HepG2 (cell line): ENCODE data around the gene SUMO1. TPM values are rescaled to one million over a fixed set of nuclear protein-coding genes. Genes with fewer than 3 reads are reported as not detected.

Source experiments
- ETV5 ChIP-seq: IDR thresholded peaks from 2 replicates; pipeline ENCODE4 v1.6.1; 2018; ENCODE audit warnings: missing biosample characterization, missing genetic modification reagents, inconsistent platforms, borderline replicate concordance
- FOXP1 ChIP-seq, 2 experiments: fragments of 450-650 bp in 1 of 2; IDR thresholded peaks; 2 replicates each; pipeline ENCODE4 v1.6.1; 2017 to 2018; ENCODE audit warnings: antibody characterized with exemption in 1 of 2
- HNRNPUL1 ChIP-seq: fragments of 200-400 bp; formaldehyde crosslinking; IDR thresholded peaks from 2 replicates; pipeline ENCODE4 v1.6.1; 2017; ENCODE audit warnings: low read depth, mild to moderate bottlenecking, low read length, moderate library complexity
- PCBP1 ChIP-seq: fragments of 200-400 bp; formaldehyde crosslinking; IDR thresholded peaks from 2 replicates; pipeline ENCODE4 v1.6.1; 2017; ENCODE audit warnings: mild to moderate bottlenecking, low read depth, low read length, borderline replicate concordance
- POLR2AphosphoS5 ChIP-seq: IDR thresholded peaks from 2 replicates; pipeline ENCODE4 v1.6.1; 2012; ENCODE audit warnings: low read depth, low read length
- RBFOX2 ChIP-seq: fragments of 200-400 bp; formaldehyde crosslinking; IDR thresholded peaks from 2 replicates; pipeline ENCODE4 v1.6.1; 2017; ENCODE audit warnings: low read depth, mild to moderate bottlenecking, low read length
- SALL2 ChIP-seq: sonication (generic); formaldehyde crosslinking; IDR thresholded peaks from 2 replicates; pipeline ENCODE4 v1.8.1; 2023; ENCODE audit warnings: mild to moderate bottlenecking, missing genetic modification reagents, inconsistent platforms
- TCF7 ChIP-seq: sonication (generic); IDR thresholded peaks from 2 replicates; pipeline ENCODE4 v1.6.1; 2016; ENCODE audit warnings: antibody characterized with exemption, low read depth
- ZFP36L2 ChIP-seq: sonication (generic); formaldehyde crosslinking; IDR thresholded peaks from 2 replicates; pipeline ENCODE4 v1.4.0; 2020; ENCODE audit warnings: missing genetic modification reagents
- ZNF224 ChIP-seq: sonication (generic); formaldehyde crosslinking; IDR thresholded peaks from 2 replicates; pipeline ENCODE4 v1.5.0; 2020; ENCODE audit warnings: mild to moderate bottlenecking, missing genetic modification reagents
- ZNF33B ChIP-seq: sonication (generic); formaldehyde crosslinking; IDR thresholded peaks from 2 replicates; pipeline ENCODE4 v1.5.1; 2020; ENCODE audit warnings: mild to moderate bottlenecking, missing genetic modification reagents
- ZNF564 ChIP-seq: sonication (generic); formaldehyde crosslinking; IDR thresholded peaks from 2 replicates; pipeline ENCODE4 v1.8.1; 2023; ENCODE audit warnings: mild to moderate bottlenecking, missing genetic modification reagents
- ZNF7 ChIP-seq: IDR thresholded peaks from 2 replicates; pipeline ENCODE4 v1.6.1; 2016; ENCODE audit warnings: missing biosample characterization, missing genetic modification reagents
- ZSCAN31 ChIP-seq: sonication (generic); formaldehyde crosslinking; IDR thresholded peaks from 2 replicates; pipeline ENCODE4 v1.5.0; 2020; ENCODE audit warnings: low read depth, mild to moderate bottlenecking, missing genetic modification reagents
- polyA plus RNA-seq, 8 experiments: library from polyadenylated mRNA; depleted of rRNA in 3 of 8; stranded (reverse) in 7 of 8; unstranded in 1 of 8; fragments of >200 nt; fragmentation: Illumina TruSeq in 4 of 8; extraction: Trizol in 4 of 8; gene quantifications; 2 replicates each; pipeline versions ENCODE4 v1.2.1 to v1.2.3, GENCODE V29; 2011 to 2016; ENCODE audit warnings: low read depth in 4 of 8, missing spikeins in 1 of 8, mixed read lengths in 1 of 8; ENCODE audit not compliant: insufficient read depth in 1 of 8
- total RNA-seq, 5 experiments: library from RNA; depleted of rRNA; stranded (reverse); fragments of >200 nt; fragmentation: Illumina TruSeq; extraction: Trizol; gene quantifications; 2 replicates each; pipeline ENCODE4 v1.2.3, GENCODE V29; 2016; ENCODE audit warnings: low read depth in 1 of 5
- TF ChIP-seq, protein P1 (sequence below), 2 experiments: fragments of 450-650 bp in 1 of 2; sonication (generic) in 1 of 2; formaldehyde crosslinking; IDR thresholded peaks; 2 replicates each; pipeline versions ENCODE4 v1.5.0 to v1.8.0; 2020 to 2022; ENCODE audit warnings: mild to moderate bottlenecking in 1 of 2, missing genetic modification reagents in 1 of 2
- TF ChIP-seq, protein P2 (sequence below): sonication (generic); formaldehyde crosslinking; IDR thresholded peaks from 2 replicates; pipeline ENCODE4 v1.9.0; 2021; ENCODE audit warnings: mild to moderate bottlenecking, missing genetic modification reagents
- TF ChIP-seq, protein P3 (sequence below): sonication (generic); formaldehyde crosslinking; IDR thresholded peaks from 2 replicates; pipeline ENCODE4 v1.8.0; 2022; ENCODE audit warnings: missing genetic modification reagents, low read depth, mild to moderate bottlenecking, borderline replicate concordance
- TF ChIP-seq, protein P4 (sequence below): sonication (generic); formaldehyde crosslinking; IDR thresholded peaks from 2 replicates; pipeline ENCODE4 v1.8.0; 2023; ENCODE audit warnings: mild to moderate bottlenecking, missing genetic modification reagents
- TF ChIP-seq, protein P5 (sequence below): sonication (generic); formaldehyde crosslinking; IDR thresholded peaks from 2 replicates; pipeline ENCODE4 v1.4.0; 2020; ENCODE audit warnings: missing genetic modification reagents, mild to moderate bottlenecking, borderline replicate concordance

Gene SUMO1
- total and polyA plus RNA-seq, 2 of the 13 experiments (the other 11 are each of a cell fraction or from before 2014, with no cell fraction given): 101 to 173 TPM

DNA sequence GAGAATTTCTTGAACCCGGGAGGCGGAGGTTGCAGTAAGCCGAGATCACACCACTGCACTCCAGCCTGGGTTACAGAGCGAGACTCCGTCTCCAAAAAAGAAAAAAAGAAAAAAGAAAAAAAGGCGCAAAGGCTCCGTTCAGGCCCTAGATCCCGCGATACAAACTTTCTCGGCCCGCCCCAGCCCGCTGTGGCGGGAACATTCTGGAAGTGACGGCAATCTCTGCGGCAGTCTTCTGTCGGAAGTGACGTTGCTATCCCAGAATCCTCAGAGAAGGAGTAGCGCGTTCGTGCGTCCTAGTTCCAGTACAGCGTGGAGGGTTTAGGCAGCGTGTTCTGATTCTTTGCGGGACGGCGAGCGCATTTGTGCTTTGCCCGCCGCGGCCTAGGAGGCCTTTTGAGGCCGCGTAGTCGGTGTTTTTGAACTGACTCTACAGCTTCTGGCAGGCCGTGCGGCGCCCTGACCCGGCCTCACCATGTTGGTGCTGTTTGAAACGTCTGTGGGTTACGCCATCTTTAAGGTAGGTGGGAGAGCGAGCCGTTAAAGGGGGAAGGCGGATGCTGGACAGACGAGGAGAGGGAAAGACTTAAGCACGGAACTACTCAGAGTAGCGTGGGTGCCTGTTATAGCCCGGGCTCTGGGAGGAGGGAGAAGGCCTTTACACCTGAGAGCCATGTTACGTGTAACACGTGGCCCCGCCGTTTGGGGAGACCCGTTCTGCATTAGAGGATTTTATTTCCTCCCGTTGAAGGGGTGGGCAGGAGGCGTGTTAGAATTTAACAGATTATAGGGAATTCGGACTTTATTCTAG lies 27.3 kb upstream of the SUMO1 start, which contains the start of gene NOP58 (continued):
- TF ChIP-seq ETV5 (CRISPR knock-in tag) (peak; percentile 57; the same call in 1 of the 2 replicates), ZSCAN31 (CRISPR knock-in tag) (peak; percentile 81), PCBP1 (no peak), TCF7 (no peak), FOXP1 (IDR thresholded peaks at IDR 0.05) (no peak), FOXP1 (CRISPR knock-in tag; IDR thresholded peaks at IDR 0.05) (no peak; the same call in 1 of the 2 replicates), ZNF224 (CRISPR knock-in tag) (peak; percentile 96; the same call in 1 of the 2 replicates), HNRNPUL1 (no peak), ZNF33B (CRISPR knock-in tag) (peak; percentile 91), POLR2AphosphoS5 (peak; percentile 99), ZNF564 (CRISPR knock-in tag) (peak; percentile 44), SALL2 (CRISPR knock-in tag) (peak; percentile 35; the same call in 1 of the 2 replicates), RBFOX2 (peak; percentile 92), ZFP36L2 (no peak), ZNF7 (no peak)
- TF ChIP-seq, protein P1, sequence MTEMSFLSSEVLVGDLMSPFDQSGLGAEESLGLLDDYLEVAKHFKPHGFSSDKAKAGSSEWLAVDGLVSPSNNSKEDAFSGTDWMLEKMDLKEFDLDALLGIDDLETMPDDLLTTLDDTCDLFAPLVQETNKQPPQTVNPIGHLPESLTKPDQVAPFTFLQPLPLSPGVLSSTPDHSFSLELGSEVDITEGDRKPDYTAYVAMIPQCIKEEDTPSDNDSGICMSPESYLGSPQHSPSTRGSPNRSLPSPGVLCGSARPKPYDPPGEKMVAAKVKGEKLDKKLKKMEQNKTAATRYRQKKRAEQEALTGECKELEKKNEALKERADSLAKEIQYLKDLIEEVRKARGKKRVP (CRISPR knock-in tag; IDR thresholded peaks at IDR 0.05): peak in 1 of 2 experiments; percentile 80; a peak in 2 of 4 replicates
- TF ChIP-seq, protein P2, sequence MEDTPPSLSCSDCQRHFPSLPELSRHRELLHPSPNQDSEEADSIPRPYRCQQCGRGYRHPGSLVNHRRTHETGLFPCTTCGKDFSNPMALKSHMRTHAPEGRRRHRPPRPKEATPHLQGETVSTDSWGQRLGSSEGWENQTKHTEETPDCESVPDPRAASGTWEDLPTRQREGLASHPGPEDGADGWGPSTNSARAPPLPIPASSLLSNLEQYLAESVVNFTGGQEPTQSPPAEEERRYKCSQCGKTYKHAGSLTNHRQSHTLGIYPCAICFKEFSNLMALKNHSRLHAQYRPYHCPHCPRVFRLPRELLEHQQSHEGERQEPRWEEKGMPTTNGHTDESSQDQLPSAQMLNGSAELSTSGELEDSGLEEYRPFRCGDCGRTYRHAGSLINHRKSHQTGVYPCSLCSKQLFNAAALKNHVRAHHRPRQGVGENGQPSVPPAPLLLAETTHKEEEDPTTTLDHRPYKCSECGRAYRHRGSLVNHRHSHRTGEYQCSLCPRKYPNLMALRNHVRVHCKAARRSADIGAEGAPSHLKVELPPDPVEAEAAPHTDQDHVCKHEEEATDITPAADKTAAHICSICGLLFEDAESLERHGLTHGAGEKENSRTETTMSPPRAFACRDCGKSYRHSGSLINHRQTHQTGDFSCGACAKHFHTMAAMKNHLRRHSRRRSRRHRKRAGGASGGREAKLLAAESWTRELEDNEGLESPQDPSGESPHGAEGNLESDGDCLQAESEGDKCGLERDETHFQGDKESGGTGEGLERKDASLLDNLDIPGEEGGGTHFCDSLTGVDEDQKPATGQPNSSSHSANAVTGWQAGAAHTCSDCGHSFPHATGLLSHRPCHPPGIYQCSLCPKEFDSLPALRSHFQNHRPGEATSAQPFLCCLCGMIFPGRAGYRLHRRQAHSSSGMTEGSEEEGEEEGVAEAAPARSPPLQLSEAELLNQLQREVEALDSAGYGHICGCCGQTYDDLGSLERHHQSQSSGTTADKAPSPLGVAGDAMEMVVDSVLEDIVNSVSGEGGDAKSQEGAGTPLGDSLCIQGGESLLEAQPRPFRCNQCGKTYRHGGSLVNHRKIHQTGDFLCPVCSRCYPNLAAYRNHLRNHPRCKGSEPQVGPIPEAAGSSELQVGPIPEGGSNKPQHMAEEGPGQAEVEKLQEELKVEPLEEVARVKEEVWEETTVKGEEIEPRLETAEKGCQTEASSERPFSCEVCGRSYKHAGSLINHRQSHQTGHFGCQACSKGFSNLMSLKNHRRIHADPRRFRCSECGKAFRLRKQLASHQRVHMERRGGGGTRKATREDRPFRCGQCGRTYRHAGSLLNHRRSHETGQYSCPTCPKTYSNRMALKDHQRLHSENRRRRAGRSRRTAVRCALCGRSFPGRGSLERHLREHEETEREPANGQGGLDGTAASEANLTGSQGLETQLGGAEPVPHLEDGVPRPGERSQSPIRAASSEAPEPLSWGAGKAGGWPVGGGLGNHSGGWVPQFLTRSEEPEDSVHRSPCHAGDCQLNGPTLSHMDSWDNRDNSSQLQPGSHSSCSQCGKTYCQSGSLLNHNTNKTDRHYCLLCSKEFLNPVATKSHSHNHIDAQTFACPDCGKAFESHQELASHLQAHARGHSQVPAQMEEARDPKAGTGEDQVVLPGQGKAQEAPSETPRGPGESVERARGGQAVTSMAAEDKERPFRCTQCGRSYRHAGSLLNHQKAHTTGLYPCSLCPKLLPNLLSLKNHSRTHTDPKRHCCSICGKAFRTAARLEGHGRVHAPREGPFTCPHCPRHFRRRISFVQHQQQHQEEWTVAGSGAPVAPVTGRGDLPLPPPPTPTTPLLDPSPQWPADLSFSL (CRISPR knock-in tag): no peak
- TF ChIP-seq, protein P3, sequence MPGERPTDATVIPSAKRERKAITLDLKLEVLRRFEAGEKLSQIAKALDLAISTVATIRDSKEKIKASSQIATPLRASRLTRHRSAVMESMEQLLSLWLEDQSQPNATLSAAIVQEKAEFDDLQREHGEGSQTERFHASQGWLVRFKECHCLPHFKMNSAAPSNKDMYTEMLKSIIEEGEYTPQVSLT (CRISPR knock-in tag): no peak; the same call in 1 of the 2 replicates
- TF ChIP-seq, protein P4, sequence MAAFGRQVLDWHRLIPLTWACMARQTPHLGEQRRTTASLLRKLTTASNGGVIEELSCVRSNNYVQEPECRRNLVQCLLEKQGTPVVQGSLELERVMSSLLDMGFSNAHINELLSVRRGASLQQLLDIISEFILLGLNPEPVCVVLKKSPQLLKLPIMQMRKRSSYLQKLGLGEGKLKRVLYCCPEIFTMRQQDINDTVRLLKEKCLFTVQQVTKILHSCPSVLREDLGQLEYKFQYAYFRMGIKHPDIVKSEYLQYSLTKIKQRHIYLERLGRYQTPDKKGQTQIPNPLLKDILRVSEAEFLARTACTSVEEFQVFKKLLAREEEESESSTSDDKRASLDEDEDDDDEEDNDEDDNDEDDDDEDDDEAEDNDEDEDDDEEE (CRISPR knock-in tag): peak; percentile 53; the same call in 1 of the 2 replicates
- TF ChIP-seq, protein P5, sequence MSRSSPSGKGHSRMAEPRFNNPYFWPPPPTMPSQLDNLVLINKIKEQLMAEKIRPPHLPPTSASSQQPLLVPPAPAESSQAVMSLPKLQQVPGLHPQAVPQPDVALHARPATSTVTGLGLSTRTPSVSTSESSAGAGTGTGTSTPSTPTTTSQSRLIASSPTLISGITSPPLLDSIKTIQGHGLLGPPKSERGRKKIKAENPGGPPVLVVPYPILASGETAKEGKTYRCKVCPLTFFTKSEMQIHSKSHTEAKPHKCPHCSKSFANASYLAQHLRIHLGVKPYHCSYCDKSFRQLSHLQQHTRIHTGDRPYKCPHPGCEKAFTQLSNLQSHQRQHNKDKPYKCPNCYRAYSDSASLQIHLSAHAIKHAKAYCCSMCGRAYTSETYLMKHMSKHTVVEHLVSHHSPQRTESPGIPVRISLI: peak; percentile 93
